Liver (tissue), 9 donors: ENCODE results near the gene CYP3A4. TPM values are rescaled to one million over a fixed set of nuclear protein-coding genes. Genes with fewer than 3 reads are reported as not detected.
"Not testable (repeated sequence)": the region's sequence is repeated elsewhere in the genome, so short reads cannot be mapped to it uniquely, and the experiment has no call there.

Experiments used
- DNase-seq: peaks from one replicate; pipeline ENCODE4 v3.0.0-alpha.2; 2017; ENCODE audit warnings: low spot score
- H3K27ac ChIP-seq, 2 donors: one replicate each; pipeline ENCODE4 v1.7.0; 2013; ENCODE audit warnings: inconsistent platforms in 2 of 2, low read length in 2 of 2, control low read depth in 1 of 2, low read depth in 1 of 2, mild to moderate bottlenecking in 1 of 2
- H3K27me3 ChIP-seq, 4 donors: one replicate each; pipeline versions ENCODE4 v1.6.1 to v1.7.0; 2013; ENCODE audit warnings: low read length in 3 of 4, inconsistent platforms in 1 of 4, mild to moderate bottlenecking in 1 of 4, moderate library complexity in 1 of 4; ENCODE audit not compliant: control insufficient read depth in 4 of 4, insufficient read depth in 4 of 4
- H3K36me3 ChIP-seq, 4 donors: one replicate each; pipeline versions ENCODE4 v1.6.1 to v1.7.0; 2013; ENCODE audit warnings: low read length in 3 of 4, mild to moderate bottlenecking in 3 of 4, low read depth in 1 of 4, moderate library complexity in 1 of 4; ENCODE audit not compliant: control insufficient read depth in 4 of 4, insufficient read depth in 3 of 4
- H3K4me1 ChIP-seq, 4 donors: one replicate each; pipeline versions ENCODE4 v1.6.1 to v1.7.0; 2013; ENCODE audit warnings: low read length in 3 of 4, mild to moderate bottlenecking in 3 of 4, moderate library complexity in 1 of 4; ENCODE audit not compliant: control insufficient read depth in 4 of 4, insufficient read depth in 4 of 4
- H3K4me3 ChIP-seq, 3 donors: one replicate each; pipeline versions ENCODE4 v1.6.1 to v1.7.0; 2013; ENCODE audit warnings: low read length in 3 of 3, control low read depth in 1 of 3, low read depth in 1 of 3, mild to moderate bottlenecking in 1 of 3
- H3K9ac ChIP-seq, 2 donors: one replicate each; pipeline ENCODE4 v1.7.0; 2013; ENCODE audit warnings: low read length in 2 of 2, mild to moderate bottlenecking in 2 of 2, moderate library complexity in 2 of 2, control low read depth in 1 of 2, low read depth in 1 of 2
- H3K9me3 ChIP-seq, 4 donors: one replicate each; pipeline versions ENCODE4 v1.6.1 to v1.7.0; 2013; ENCODE audit warnings: low read length in 3 of 4; ENCODE audit not compliant: control insufficient read depth in 4 of 4
- EGR1 ChIP-seq, 2 donors: IDR thresholded peaks; 2 replicates each; pipeline ENCODE4 v1.6.1; 2016 to 2018; ENCODE audit warnings: antibody characterized with exemption in 2 of 2, low read depth in 2 of 2
- NR2F2 ChIP-seq: IDR thresholded peaks from 2 replicates; pipeline ENCODE4 v1.6.1; 2016; ENCODE audit warnings: antibody characterized with exemption
- RAD21 ChIP-seq, 2 donors: IDR thresholded peaks; 2 replicates each; pipeline ENCODE4 v1.6.1; 2016; ENCODE audit warnings: antibody characterized with exemption in 2 of 2, mild to moderate bottlenecking in 2 of 2
- TAF1 ChIP-seq: conservative IDR thresholded peaks from 2 replicates; pipeline ENCODE4 v1.6.1; 2016; ENCODE audit warnings: antibody characterized with exemption, mild to moderate bottlenecking
- WGBS: extraction: QIAGEN DNeasy Blood & Tissue Kit; methylation state at CpG from one replicate; pipeline ENCODE4 v1.1.7; 2013; 5-methylcytosine and 5-hydroxymethylcytosine counted together
- polyA plus RNA-seq, 2 donors: library from polyadenylated mRNA; stranded (reverse) in 1 of 2; unstranded in 1 of 2; fragments of 200-250 nt in 1 of 2; fragments of >200 nt in 1 of 2; fragmentation: Nextera tagmentation in 1 of 2; extraction: Ambion mirVana in 1 of 2; gene quantifications; one replicate each; pipeline versions ENCODE4 v1.2.1 to v1.2.3, GENCODE V29; 2013 to 2015
- total RNA-seq, 2 donors: library from RNA; depleted of rRNA; stranded (reverse); fragments of >200 nt; gene quantifications; one replicate each; pipeline ENCODE4 v1.2.3, GENCODE V29; 2014
- TF ChIP-seq, protein P1 (sequence below): fragments of 150-350 bp; IDR thresholded peaks from 2 replicates; pipeline ENCODE4 v1.5.1; 2017; ENCODE audit warnings: improper control_type of control experiment, low read depth, low read length; ENCODE audit not compliant: missing input control
- TF ChIP-seq, protein P2 (sequence below): IDR thresholded peaks from 2 replicates; pipeline ENCODE4 v1.6.1; 2016; ENCODE audit warnings: antibody characterized with exemption
- TF ChIP-seq, protein P3 (sequence below): IDR thresholded peaks from 2 replicates; pipeline ENCODE4 v1.6.1; 2016; ENCODE audit warnings: antibody characterized with exemption
- donor health status: healthy.
- donor health status: healthy.
- donor health status: healthy.
- donor health status: healthy.
- donor health status: healthy.

Gene CYP3A4
- total and polyA plus RNA-seq, 4 donors, result 0.51 to 1,082 (median 289) TPM

DNA sequence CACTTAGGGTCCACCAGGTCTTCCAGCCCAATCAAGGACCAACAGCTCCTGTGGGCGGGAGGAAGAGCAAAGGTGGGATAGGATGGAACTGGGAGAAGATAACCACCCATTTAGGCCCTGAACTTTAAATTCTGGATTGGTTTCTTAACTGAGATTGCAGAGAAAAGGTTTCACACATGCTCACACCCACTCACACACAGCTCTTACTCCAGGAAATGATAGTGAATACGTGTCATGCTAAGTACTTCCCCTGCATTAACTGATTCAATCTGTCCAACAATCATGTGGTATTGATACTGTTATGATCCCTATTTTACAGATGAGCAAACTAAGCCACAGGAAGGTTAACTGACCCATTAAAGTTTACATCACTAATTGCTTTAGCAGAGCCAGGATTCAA, 4.6 kb upstream of the CYP3A4 start:
- H3K27ac ChIP-seq, result peak overlapping the region in 1 of 2 donors; percentile 96
- DNase-seq, result no peak
- TF ChIP-seq RAD21 (IDR thresholded peaks at IDR 0.05), result no peak
- TF ChIP-seq TAF1, result no peak
- no peak overlapping the region for H3K4me3 ChIP-seq
- 86% methylated on average over 2 of the region's 2 CpGs for WGBS
- H3K9me3 ChIP-seq, result no peaks in the 10 kb centered on the region
- no peak overlapping the region for H3K9ac ChIP-seq
- no peaks in the 10 kb centered on the region for H3K36me3 ChIP-seq
- peaks cover 10 to 40% (median 23%) of the 10 kb centered on the region in 4 donors for H3K4me1 ChIP-seq
- no peaks in the 10 kb centered on the region for H3K27me3 ChIP-seq

DNA sequence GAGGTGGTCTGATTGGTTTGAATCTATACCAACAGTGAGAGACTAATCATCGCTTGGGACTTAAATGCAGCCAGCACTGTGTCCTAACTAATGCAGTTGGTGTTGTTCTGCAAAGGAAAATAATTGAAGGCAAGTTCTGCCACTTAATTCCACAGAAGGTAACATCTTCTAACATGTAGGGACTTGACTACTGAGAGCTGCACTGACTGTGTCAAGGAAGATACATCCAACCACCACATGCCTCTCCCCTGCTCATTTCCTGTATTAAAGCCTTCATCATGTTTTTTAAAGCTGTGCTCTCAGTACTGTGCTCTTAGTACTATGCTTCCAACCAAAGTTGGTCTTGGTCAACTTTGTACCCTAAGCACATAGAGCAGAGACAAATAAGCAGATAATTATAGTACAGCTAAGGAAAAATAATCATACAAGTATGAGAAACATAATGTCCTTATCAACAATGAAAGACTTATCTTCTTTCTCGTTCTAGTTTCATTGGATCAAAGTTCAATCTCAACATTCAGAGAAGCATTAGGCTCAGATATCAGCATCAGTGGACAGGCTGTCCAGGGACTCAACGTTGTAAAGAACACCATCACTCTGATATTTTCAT, 2.8 kb upstream of the CYP3A4 start:
- H3K27me3 ChIP-seq, result no peaks in the 10 kb centered on the region
- H3K9ac ChIP-seq, result no peak overlapping the region
- H3K36me3 ChIP-seq, result no peaks in the 10 kb centered on the region
- H3K9me3 ChIP-seq, result no peaks in the 10 kb centered on the region
- H3K4me3 ChIP-seq, result no peak overlapping the region
- H3K4me1 ChIP-seq, result peaks cover 8 to 23% (median 9%) of the 10 kb centered on the region in 4 donors
- TF ChIP-seq, protein P1, sequence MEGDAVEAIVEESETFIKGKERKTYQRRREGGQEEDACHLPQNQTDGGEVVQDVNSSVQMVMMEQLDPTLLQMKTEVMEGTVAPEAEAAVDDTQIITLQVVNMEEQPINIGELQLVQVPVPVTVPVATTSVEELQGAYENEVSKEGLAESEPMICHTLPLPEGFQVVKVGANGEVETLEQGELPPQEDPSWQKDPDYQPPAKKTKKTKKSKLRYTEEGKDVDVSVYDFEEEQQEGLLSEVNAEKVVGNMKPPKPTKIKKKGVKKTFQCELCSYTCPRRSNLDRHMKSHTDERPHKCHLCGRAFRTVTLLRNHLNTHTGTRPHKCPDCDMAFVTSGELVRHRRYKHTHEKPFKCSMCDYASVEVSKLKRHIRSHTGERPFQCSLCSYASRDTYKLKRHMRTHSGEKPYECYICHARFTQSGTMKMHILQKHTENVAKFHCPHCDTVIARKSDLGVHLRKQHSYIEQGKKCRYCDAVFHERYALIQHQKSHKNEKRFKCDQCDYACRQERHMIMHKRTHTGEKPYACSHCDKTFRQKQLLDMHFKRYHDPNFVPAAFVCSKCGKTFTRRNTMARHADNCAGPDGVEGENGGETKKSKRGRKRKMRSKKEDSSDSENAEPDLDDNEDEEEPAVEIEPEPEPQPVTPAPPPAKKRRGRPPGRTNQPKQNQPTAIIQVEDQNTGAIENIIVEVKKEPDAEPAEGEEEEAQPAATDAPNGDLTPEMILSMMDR, result no peak
- TF ChIP-seq EGR1 (IDR thresholded peaks at IDR 0.05; ENCODE audit: low read depth in 2 of 2) (no peak), NR2F2 (no peak)
- TF ChIP-seq, protein P2, sequence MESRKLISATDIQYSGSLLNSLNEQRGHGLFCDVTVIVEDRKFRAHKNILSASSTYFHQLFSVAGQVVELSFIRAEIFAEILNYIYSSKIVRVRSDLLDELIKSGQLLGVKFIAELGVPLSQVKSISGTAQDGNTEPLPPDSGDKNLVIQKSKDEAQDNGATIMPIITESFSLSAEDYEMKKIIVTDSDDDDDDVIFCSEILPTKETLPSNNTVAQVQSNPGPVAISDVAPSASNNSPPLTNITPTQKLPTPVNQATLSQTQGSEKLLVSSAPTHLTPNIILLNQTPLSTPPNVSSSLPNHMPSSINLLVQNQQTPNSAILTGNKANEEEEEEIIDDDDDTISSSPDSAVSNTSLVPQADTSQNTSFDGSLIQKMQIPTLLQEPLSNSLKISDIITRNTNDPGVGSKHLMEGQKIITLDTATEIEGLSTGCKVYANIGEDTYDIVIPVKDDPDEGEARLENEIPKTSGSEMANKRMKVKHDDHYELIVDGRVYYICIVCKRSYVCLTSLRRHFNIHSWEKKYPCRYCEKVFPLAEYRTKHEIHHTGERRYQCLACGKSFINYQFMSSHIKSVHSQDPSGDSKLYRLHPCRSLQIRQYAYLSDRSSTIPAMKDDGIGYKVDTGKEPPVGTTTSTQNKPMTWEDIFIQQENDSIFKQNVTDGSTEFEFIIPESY, result no peak
- TF ChIP-seq, protein P3, sequence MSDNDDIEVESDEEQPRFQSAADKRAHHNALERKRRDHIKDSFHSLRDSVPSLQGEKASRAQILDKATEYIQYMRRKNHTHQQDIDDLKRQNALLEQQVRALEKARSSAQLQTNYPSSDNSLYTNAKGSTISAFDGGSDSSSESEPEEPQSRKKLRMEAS, result no peak
- 56% methylated on average over 3 of the region's 3 CpGs for WGBS
- H3K27ac ChIP-seq, result no peak overlapping the region
- DNase-seq, result no peak

DNA sequence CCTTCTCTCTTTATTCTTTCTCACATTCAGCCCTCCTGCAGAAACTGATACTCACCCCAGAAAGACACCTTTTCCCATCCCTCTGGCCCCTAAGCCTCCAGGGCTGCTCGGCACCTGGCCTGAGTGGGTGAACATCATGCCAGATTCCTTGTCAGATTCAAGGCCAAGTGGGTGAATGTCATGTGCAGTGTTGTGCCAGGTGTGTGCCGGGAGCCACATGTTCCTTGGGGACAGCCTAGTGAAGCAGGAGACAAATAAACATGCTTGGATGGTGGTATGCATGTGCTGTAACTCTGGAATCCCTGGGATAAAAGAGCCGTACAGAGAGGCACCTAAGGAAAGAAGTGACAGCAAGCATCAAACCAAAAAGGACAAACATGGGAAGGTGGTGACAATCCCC, 1.7 kb upstream of the CYP3A4 start:
- H3K36me3 ChIP-seq, H3K9ac ChIP-seq, DNase-seq, H3K27ac ChIP-seq, H3K4me3 ChIP-seq, H3K27me3 ChIP-seq, H3K9me3 ChIP-seq: not testable (repeated sequence)
- peaks cover 3 to 19% (median 8%) of the 10 kb centered on the region in 4 donors for H3K4me1 ChIP-seq
- 82% methylated on average over 3 of the region's 3 CpGs for WGBS
